HUDEP-2 (cell line): ENCODE results near the gene UBAC2.

Experiments
- DNase-seq, 76 experiments: peaks; one replicate each; lab custom pipeline; 2025; ENCODE audit not compliant: unreplicated experiment in 76 of 76; lab: John Stamatoyannopoulos, UW

Gene UBAC2

GRCh38 chr13:99307648-99308339 is 107.1 kb downstream of the UBAC2 start:
- peak in 19 of 76 experiments; percentile 1 to 46 (median 15) for DNase-seq

GRCh38 chr13:99308471-99309087 is 107.9 kb downstream of the UBAC2 start:
- DNase-seq = no peak

GRCh38 chr13:99310382-99311031 is 109.9 kb downstream of the UBAC2 start:
- DNase-seq = no peak

GRCh38 chr13:99311137-99311536 is 110.5 kb downstream of the UBAC2 start:
- no peak for DNase-seq

GRCh38 chr13:99311748-99312492 is 111.3 kb downstream of the UBAC2 start:
- DNase-seq = no peak

GRCh38 chr13:99312493-99312883 is 111.8 kb downstream of the UBAC2 start:
- no peak for DNase-seq

- no peak for DNase-seq
Measured at GRCh38 chr13:99313501-99313900, 112.8 kb downstream of the UBAC2 start.

- DNase-seq = no peak
Measured at GRCh38 chr13:99313941-99314340, 113.3 kb downstream of the UBAC2 start.

- DNase-seq = no peak
Measured at GRCh38 chr13:99314640-99315176, 114.1 kb downstream of the UBAC2 start.

- no peak for DNase-seq
Measured at GRCh38 chr13:99315186-99315585, 114.5 kb downstream of the UBAC2 start.

GRCh38 chr13:99316224-99316623 is 115.6 kb downstream of the UBAC2 start:
- DNase-seq = no peak

GRCh38 chr13:99316657-99317256 is 116.1 kb downstream of the UBAC2 start:
- no peak for DNase-seq

- DNase-seq = peak in 3 of 76 experiments; percentile 4 to 20 (median 10)
Measured at GRCh38 chr13:99320693-99321481, 120.2 kb downstream of the UBAC2 start.

GRCh38 chr13:99321709-99322108 is 121.1 kb downstream of the UBAC2 start:
- DNase-seq = no peak

- peak in 24 of 76 experiments; percentile 6 to 61 (median 24) for DNase-seq
Measured at GRCh38 chr13:99322297-99323103, 121.8 kb downstream of the UBAC2 start.

GRCh38 chr13:99323488-99323887 is 122.8 kb downstream of the UBAC2 start:
- DNase-seq = no peak

- no peak for DNase-seq
Measured at GRCh38 chr13:99326012-99326411, 125.4 kb downstream of the UBAC2 start.

- DNase-seq = peak in 4 of 76 experiments; percentile 21 to 30 (median 23)
Measured at GRCh38 chr13:99327126-99327525, 126.5 kb downstream of the UBAC2 start.

GRCh38 chr13:99327761-99328160 is 127.1 kb downstream of the UBAC2 start:
- no peak for DNase-seq
